ENCODE data around the gene EZH1. TPM values are rescaled to one million over a fixed set of nuclear protein-coding genes. Genes with fewer than 3 reads are reported as not detected.
"Not testable (repeated sequence)": the region's sequence is repeated elsewhere in the genome, so short reads cannot be mapped to it uniquely, and the experiment has no call there.

The EZH1 gene
- total RNA-seq, 1 donor from 2014 or later: 56.2 TPM

GRCh38 chr17:42665581-42666001 is 79.2 kb downstream of the EZH1 start:
- Histone ChIP-seq H3K9me3 (no peaks in the 10 kb centered on the region), H3K4me1 (peaks cover 35% of the 10 kb centered on the region), H3K4me3 (no peak overlapping the region), H3K27ac (no peak overlapping the region), H3K27me3 (ENCODE audit: low read depth) (no peaks in the 10 kb centered on the region), H3K36me3 (peaks cover 55% of the 10 kb centered on the region)
- intact Hi-C loops (cut with DNase I): no loop called here
- DNase-seq (no peak), ATAC-seq (no peak)
- no peak for TF ChIP-seq CTCF (IDR thresholded peaks at IDR 0.05)

GRCh38 chr17:42660692-42661345 is 84.0 kb downstream of the EZH1 start:
- no peak for TF ChIP-seq CTCF (IDR thresholded peaks at IDR 0.05)
- intact Hi-C loops (cut with DNase I): no loop called here
- H3K9me3 ChIP-seq: no peaks in the 10 kb centered on the region
- peaks cover 14% of the 10 kb centered on the region for H3K36me3 ChIP-seq
- ATAC-seq: no peak
- no peak overlapping the region for H3K27ac ChIP-seq
- no peaks in the 10 kb centered on the region for H3K27me3 ChIP-seq (ENCODE audit: low read depth)
- H3K4me1 ChIP-seq: peaks cover 4% of the 10 kb centered on the region
- no peak for DNase-seq
- no peak overlapping the region for H3K4me3 ChIP-seq

- H3K27ac ChIP-seq; H3K9me3 ChIP-seq; intact Hi-C loops (cut with DNase I); DNase-seq; H3K27me3 ChIP-seq (ENCODE audit: low read depth); H3K4me1 ChIP-seq: not testable (repeated sequence)
- peak; percentile 15 to 47 for ATAC-seq
- peaks cover 14% of the 10 kb centered on the region for H3K36me3 ChIP-seq
- H3K4me3 ChIP-seq: peak overlapping the region; percentile 68
These were observed 84.9 kb downstream of the EZH1 start for GRCh38 chr17:42659932-42660274.

- Histone ChIP-seq H3K4me3 (peak within 1 kb of the TSS; percentile 68), H3K4me1 (peaks cover 7% of the 10 kb centered on the region), H3K9me3 (no peaks in the 10 kb centered on the region), H3K36me3 (peaks cover 11% of the 10 kb centered on the region), H3K27ac (peak within 1 kb of the TSS; percentile 73), H3K27me3 (ENCODE audit: low read depth) (no peaks in the 10 kb centered on the region)
- DNase-seq (peak; percentile 88), ATAC-seq (peak; percentile 96 to 97)
- intact Hi-C loops (cut with DNase I): no loop called here
- TF ChIP-seq CTCF (IDR thresholded peaks at IDR 0.05): no peak
These were observed 85.5 kb downstream of the EZH1 start, which contains the start of gene TUBG2 for GRCh38 chr17:42659079-42659931. TSS of gene TUBG2 (plus strand) at chr17:42659284. CDS start at chr17:42659504, 220 bp downstream.

GRCh38 chr17:42657824-42658588 is 86.8 kb downstream of the EZH1 start:
- Histone ChIP-seq H3K4me3 (no peak overlapping the region), H3K27me3 (ENCODE audit: low read depth) (no peaks in the 10 kb centered on the region), H3K36me3 (no peaks in the 10 kb centered on the region), H3K4me1 (peaks cover 20% of the 10 kb centered on the region), H3K27ac (no peak overlapping the region), H3K9me3 (no peaks in the 10 kb centered on the region)
- no peak for TF ChIP-seq CTCF (IDR thresholded peaks at IDR 0.05)
- no peak for DNase-seq
- ATAC-seq: no peak
- intact Hi-C loops (cut with DNase I): no loop called here

Data from lower lobe of right lung (tissue), 2 donors.